ENCODE measurements around the gene TOE1. TPM values are rescaled to one million over a fixed set of nuclear protein-coding genes. Genes with fewer than 3 reads are reported as not detected.
"Not testable (repeated sequence)": the region's sequence is repeated elsewhere in the genome, so short reads cannot be mapped to it uniquely, and the experiment has no call there.

The TOE1 gene
- total RNA-seq, 1 experiment from 2014 or later = 11.5 TPM

DNA sequence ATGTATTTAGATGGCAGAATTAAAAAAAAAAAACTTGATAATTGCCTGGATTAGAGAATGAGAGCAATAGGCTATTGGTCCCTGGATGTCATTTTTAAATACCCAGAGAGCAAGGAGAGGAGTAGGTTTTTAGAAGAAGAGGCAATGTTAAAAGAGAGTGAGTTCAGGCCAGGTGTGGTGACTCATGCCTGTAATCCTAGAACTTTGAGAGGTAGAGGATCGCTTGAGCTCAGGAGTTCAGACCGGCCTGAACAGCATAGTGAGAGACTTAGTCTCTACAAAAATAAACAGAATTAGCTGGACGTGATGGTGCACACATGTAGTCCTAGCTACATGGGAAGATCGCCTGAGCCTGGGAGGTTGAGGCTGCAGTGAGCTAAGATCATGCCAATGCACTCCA, 16.2 kb downstream of the TOE1 start:
- no peak for DNase-seq (ENCODE audit: low read depth, low spot score)
- Histone ChIP-seq H3K36me3 (ENCODE audit: control insufficient read depth in 1 of 2, insufficient read depth in 2 of 2, low read length in 2 of 2) (no peaks in the 10 kb centered on the region), H3K4me1 (ENCODE audit: control insufficient read depth in 1 of 2, insufficient read depth in 2 of 2, low read length in 2 of 2) (peaks cover 13 to 20% of the 10 kb centered on the region in 2 experiments), H3K9me2 (ENCODE audit: insufficient read depth) (no peaks in the 10 kb centered on the region), H3K79me2 (ENCODE audit: insufficient read depth, low read length) (no peaks in the 10 kb centered on the region), H3K4me3 (replicated peaks in 1 of 2; ENCODE audit: low read depth in 1 of 2, low read length in 2 of 2) (no peak overlapping the region), H2AFZ (ENCODE audit: low read depth, low read length, poor library complexity, severe bottlenecking) (no peak overlapping the region), H3K9me3 (ENCODE audit: control insufficient read depth in 1 of 2, insufficient read depth in 1 of 2, low read depth in 1 of 2, low read length in 2 of 2) (no peaks in the 10 kb centered on the region), H3K9ac (ENCODE audit: low read length) (no peak overlapping the region), H3K27me3 (ENCODE audit: insufficient read depth, low read length) (no peaks in the 10 kb centered on the region), H3K4me2 (ENCODE audit: low read length) (peak overlapping the region; percentile 49), H4K20me1 (ENCODE audit: insufficient read depth) (no peaks in the 10 kb centered on the region), H3K27ac (ENCODE audit: low read depth, low read length) (no peak overlapping the region)
- POLR2A ChIA-PET = interaction anchor here (0.6 to 2.1 kb wide), 5 partner anchors 8 to 537 kb away, joined by 3 to 11 read pairs (median 4); partner anchors contain the start of genes MUTYH and TOE1
- peak; percentile 85 for ATAC-seq
- peak; percentile 14; the same call in 1 of the 2 replicates for TF ChIP-seq SP1 (IDR thresholded peaks at IDR 0.05; ENCODE audit: low read depth)
- peak; percentile 56 for TF ChIP-seq JUND (IDR thresholded peaks at IDR 0.05)
- TF ChIP-seq CBX3 (IDR thresholded peaks at IDR 0.05; ENCODE audit: low read depth) = peak; percentile 15; the same call in 1 of the 2 replicates
- TF ChIP-seq POLR2A (IDR thresholded peaks at IDR 0.05; ENCODE audit: borderline replicate concordance, extremely low read depth, insufficient read depth, insufficient read length) = no peak
- peak; percentile 10; the same call in 1 of the 2 replicates for TF ChIP-seq RAD21 (IDR thresholded peaks at IDR 0.05; ENCODE audit: low read depth)
- peak; percentile 59 for TF ChIP-seq FOSL1 (IDR thresholded peaks at IDR 0.05; ENCODE audit: low read depth)
- CTCF ChIA-PET = interaction anchor here (0.9 to 2.7 kb wide), 4 partner anchors 135 to 342 kb away, joined by 3 to 11 read pairs (median 6); partner anchors contain the start of genes CCDC163, MMACHC and TESK2
- intact Hi-C loops (cut with micrococcal nuclease) = no loop called here
- no TSS peak for BruUV-seq (replicated peaks)
- RAD21 ChIA-PET (ENCODE audit: low non-redundant PET in 1 of 2, low total read pairs in 2 of 2, uncharacterized antibody in 2 of 2, unreplicated experiment in 2 of 2) = interaction anchor here in 1 of 2 experiments (1.1 kb wide), 1 partner anchor 137 kb away, joined by 3 read pairs; no protein-coding TSS in a partner anchor

DNA sequence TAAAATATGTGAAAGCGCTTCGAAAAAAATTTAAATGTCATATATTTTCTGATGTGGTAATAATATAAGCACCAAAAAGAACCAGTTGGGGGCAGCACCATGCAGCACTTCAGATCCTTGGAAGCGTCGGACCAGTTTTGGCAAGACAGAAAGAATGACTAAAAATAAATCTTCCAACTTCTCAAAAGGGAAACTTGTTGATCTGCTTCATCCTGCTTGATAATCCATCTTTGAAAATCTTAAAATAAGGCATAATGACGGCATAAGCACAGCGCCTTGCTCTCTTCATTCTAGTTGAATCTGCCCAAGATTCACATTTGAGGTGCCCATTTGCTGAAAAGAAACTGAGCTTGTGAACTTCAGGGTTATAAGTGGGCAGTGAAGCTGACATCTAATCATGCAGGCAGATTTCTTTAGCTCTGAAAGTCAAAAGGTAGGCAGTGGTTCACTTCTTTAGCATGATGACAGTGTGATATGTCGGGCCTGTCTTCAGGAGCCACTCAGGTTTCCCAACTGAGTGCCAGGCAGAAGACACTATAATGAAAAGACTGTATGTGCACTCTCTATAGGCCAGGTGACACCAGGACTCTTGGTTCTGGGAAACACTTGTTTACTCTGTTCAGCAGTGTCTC, 20.0 kb downstream of the TOE1 start:
- H3K4me3 ChIP-seq (replicated peaks in 1 of 2; ENCODE audit: low read depth in 1 of 2, low read length in 2 of 2) = no peak overlapping the region
- DNase-seq (ENCODE audit: low read depth, low spot score) (no peak), ATAC-seq (peak; percentile 70)
- POLR2A ChIA-PET = interaction anchor here (1.0 to 1.2 kb wide), 2 partner anchors 19 to 140 kb away, joined by 3 read pairs; partner anchors contain the start of genes CCDC163 and MMACHC
- TF ChIP-seq EZH2 (IDR thresholded peaks at IDR 0.05) (no peak), SIN3A (IDR thresholded peaks at IDR 0.05; ENCODE audit: low read depth) (no peak), RAD21 (IDR thresholded peaks at IDR 0.05; ENCODE audit: low read depth) (peak; percentile 85)
- TF ChIP-seq, protein P1, sequence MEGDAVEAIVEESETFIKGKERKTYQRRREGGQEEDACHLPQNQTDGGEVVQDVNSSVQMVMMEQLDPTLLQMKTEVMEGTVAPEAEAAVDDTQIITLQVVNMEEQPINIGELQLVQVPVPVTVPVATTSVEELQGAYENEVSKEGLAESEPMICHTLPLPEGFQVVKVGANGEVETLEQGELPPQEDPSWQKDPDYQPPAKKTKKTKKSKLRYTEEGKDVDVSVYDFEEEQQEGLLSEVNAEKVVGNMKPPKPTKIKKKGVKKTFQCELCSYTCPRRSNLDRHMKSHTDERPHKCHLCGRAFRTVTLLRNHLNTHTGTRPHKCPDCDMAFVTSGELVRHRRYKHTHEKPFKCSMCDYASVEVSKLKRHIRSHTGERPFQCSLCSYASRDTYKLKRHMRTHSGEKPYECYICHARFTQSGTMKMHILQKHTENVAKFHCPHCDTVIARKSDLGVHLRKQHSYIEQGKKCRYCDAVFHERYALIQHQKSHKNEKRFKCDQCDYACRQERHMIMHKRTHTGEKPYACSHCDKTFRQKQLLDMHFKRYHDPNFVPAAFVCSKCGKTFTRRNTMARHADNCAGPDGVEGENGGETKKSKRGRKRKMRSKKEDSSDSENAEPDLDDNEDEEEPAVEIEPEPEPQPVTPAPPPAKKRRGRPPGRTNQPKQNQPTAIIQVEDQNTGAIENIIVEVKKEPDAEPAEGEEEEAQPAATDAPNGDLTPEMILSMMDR (IDR thresholded peaks at IDR 0.05 in 2 of 3, conservative IDR thresholded peaks at IDR 0.05 in 1 of 3; ENCODE audit: borderline replicate concordance in 1 of 3, insufficient read depth in 1 of 3, low read depth in 2 of 3, low read length in 2 of 3) = peak; percentile 60 to 76 (median 64)
- H3K9me3 ChIP-seq (ENCODE audit: control insufficient read depth in 1 of 2, insufficient read depth in 1 of 2, low read depth in 1 of 2, low read length in 2 of 2) = no peaks in the 10 kb centered on the region
- H3K9me2 ChIP-seq (ENCODE audit: insufficient read depth) = no peaks in the 10 kb centered on the region
- H3K36me3 ChIP-seq (ENCODE audit: control insufficient read depth in 1 of 2, insufficient read depth in 2 of 2, low read length in 2 of 2) = no peaks in the 10 kb centered on the region
- no peaks in the 10 kb centered on the region for H4K20me1 ChIP-seq (ENCODE audit: insufficient read depth)
- peaks cover 13 to 20% of the 10 kb centered on the region in 2 experiments for H3K4me1 ChIP-seq (ENCODE audit: control insufficient read depth in 1 of 2, insufficient read depth in 2 of 2, low read length in 2 of 2)
- intact Hi-C loops (cut with micrococcal nuclease) = loop anchor here (1.0 kb wide), 2 partner anchors 133 to 210 kb away; no protein-coding TSS in a partner anchor
- BruUV-seq (replicated peaks) = no TSS peak
- CTCF ChIA-PET = interaction anchor here (1.0 to 3.4 kb wide), 6 partner anchors 12 to 346 kb away, joined by 3 to 45 read pairs (median 4); partner anchors contain the start of gene TESK2
- no peaks in the 10 kb centered on the region for H3K27me3 ChIP-seq (ENCODE audit: insufficient read depth, low read length)
- H3K79me2 ChIP-seq (ENCODE audit: insufficient read depth, low read length) = no peaks in the 10 kb centered on the region
- H3K9ac ChIP-seq (ENCODE audit: low read length) = no peak overlapping the region
- peak overlapping the region; percentile 13 for H2AFZ ChIP-seq (ENCODE audit: low read depth, low read length, poor library complexity, severe bottlenecking)
- H3K27ac ChIP-seq (ENCODE audit: low read depth, low read length) = no peak overlapping the region
- RAD21 ChIA-PET (ENCODE audit: low non-redundant PET in 1 of 2, low total read pairs in 2 of 2, uncharacterized antibody in 2 of 2, unreplicated experiment in 2 of 2) = interaction anchor here (0.6 to 2.5 kb wide), 3 partner anchors 47 to 133 kb away, joined by 3 to 7 read pairs (median 3); partner anchors contain the start of gene TESK2 (in 1 of the 2)
- H3K4me2 ChIP-seq (ENCODE audit: low read length) = 0 out of 2 replicates have a peak overlapping the region, but pooled peaks have one; percentile 6

DNA sequence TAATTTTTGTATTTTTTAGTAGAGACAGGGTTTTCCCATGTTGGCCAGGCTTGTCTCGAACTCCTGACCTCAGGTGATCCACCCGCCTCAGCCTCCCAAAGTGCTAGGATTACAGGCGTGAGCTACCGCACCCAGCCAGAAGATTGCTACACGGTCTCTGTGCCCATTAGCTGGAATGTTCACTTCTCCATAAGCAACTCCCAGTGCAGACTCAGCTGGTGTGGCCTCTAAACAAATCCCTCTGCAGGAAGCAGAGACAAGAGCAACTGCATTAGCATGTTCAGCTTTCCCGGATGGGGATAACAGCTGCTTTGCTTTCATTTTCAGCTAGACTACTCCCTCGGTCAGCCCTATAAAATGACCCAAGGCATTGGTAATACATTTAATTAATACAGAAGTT, 21.0 kb downstream of the TOE1 start:
- not testable (repeated sequence) for H3K9me2 ChIP-seq (ENCODE audit: insufficient read depth); ATAC-seq

More for the DNA sequence above, 21.0 kb downstream of the TOE1 start:
- H3K27ac ChIP-seq (ENCODE audit: low read depth, low read length); H3K9me3 ChIP-seq (ENCODE audit: control insufficient read depth in 1 of 2, insufficient read depth in 1 of 2, low read depth in 1 of 2, low read length in 2 of 2); BruUV-seq (replicated peaks); H4K20me1 ChIP-seq (ENCODE audit: insufficient read depth); H2AFZ ChIP-seq (ENCODE audit: low read depth, low read length, poor library complexity, severe bottlenecking); DNase-seq (ENCODE audit: low read depth, low spot score); H3K9ac ChIP-seq (ENCODE audit: low read length); H3K79me2 ChIP-seq (ENCODE audit: insufficient read depth, low read length); H3K4me2 ChIP-seq (ENCODE audit: low read length); POLR2A ChIA-PET; intact Hi-C loops (cut with micrococcal nuclease); H3K27me3 ChIP-seq (ENCODE audit: insufficient read depth, low read length); H3K36me3 ChIP-seq (ENCODE audit: control insufficient read depth in 1 of 2, insufficient read depth in 2 of 2, low read length in 2 of 2); H3K4me3 ChIP-seq (replicated peaks in 1 of 2; ENCODE audit: low read depth in 1 of 2, low read length in 2 of 2): not testable (repeated sequence)
- CTCF ChIA-PET = interaction anchor here (1.0 to 3.4 kb wide), 5 partner anchors 23 to 347 kb away, joined by 3 to 45 read pairs (median 4); partner anchors contain the start of gene TESK2
- RAD21 ChIA-PET (ENCODE audit: low non-redundant PET in 1 of 2, low total read pairs in 2 of 2, uncharacterized antibody in 2 of 2, unreplicated experiment in 2 of 2) = interaction anchor here (0.9 to 2.5 kb wide), 2 partner anchors 131 kb away, joined by 3 to 7 read pairs; partner anchors contain the start of gene TESK2 (in 1 of the 2)
- H3K4me1 ChIP-seq (ENCODE audit: control insufficient read depth in 1 of 2, insufficient read depth in 2 of 2, low read length in 2 of 2) = peaks cover 8 to 12% of the 10 kb centered on the region in 2 experiments

Data from HCT116 (cell line).